B cell (primary cell): ENCODE data around the gene KRTAP10-3. TPM values are rescaled to one million over a fixed set of nuclear protein-coding genes. Genes with fewer than 3 reads are reported as not detected.

Experiments
- ATAC-seq: fragments of 200-7000 bp; cut with Tn5 transposase; one replicate; pipeline ENCODE4 v1.10.0; 2021; ENCODE audit warnings: low read depth, mild to moderate bottlenecking, moderate number of reproducible peaks, moderate library complexity
- CTCF ChIA-PET: fragments of 350-600 bp; sonication (Branson Sonifier 250); formaldehyde crosslinking; loops from one replicate; lab custom pipeline; 2021; ENCODE audit warnings: antibody characterized with exemption, inconsistent platforms; lab: Charles Lee
- POLR2A ChIA-PET: fragments of 350-600 bp; sonication (Branson Sonifier 250); formaldehyde crosslinking; loops from one replicate; lab custom pipeline; 2021; ENCODE audit warnings: antibody characterized with exemption; lab: Charles Lee
- DNase-seq: peaks from one replicate; pipeline ENCODE4 v3.0.0; 2013
- H2AFZ ChIP-seq: 2 replicates; pipeline ENCODE4 v1.6.1; 2012; ENCODE audit warnings: mild to moderate bottlenecking, low read depth, low read length; ENCODE audit not compliant: insufficient read depth, poor library complexity, severe bottlenecking
- H3K27ac ChIP-seq, 2 donors: 1 replicate in 1 of 2; 2 replicates in 1 of 2; pipeline ENCODE4 v1.5.1; 2012 to 2013; ENCODE audit warnings: low read length in 2 of 2, mild to moderate bottlenecking in 2 of 2, moderate library complexity in 1 of 2
- H3K27me3 ChIP-seq, 4 experiments: fragments of 200-600 bp in 1 of 4; sonication (generic) in 1 of 4; replicated peaks in 1 of 4; 1 replicate in 2 of 4; 2 replicates in 2 of 4; pipeline versions ENCODE4 v1.6.1 to v1.7.0; 2013 to 2016; ENCODE audit warnings: low read length in 3 of 4, mild to moderate bottlenecking in 2 of 4, mixed read lengths in 1 of 4, moderate library complexity in 1 of 4; ENCODE audit not compliant: insufficient read depth in 4 of 4, control insufficient read depth in 3 of 4; ENCODE audit errors: control extremely low read depth in 1 of 4
- H3K36me3 ChIP-seq, 2 experiments: replicated peaks in 1 of 2; 1 replicate in 1 of 2; 2 replicates in 1 of 2; pipeline versions ENCODE4 v1.6.1 to v1.7.1; 2013; ENCODE audit warnings: low read length in 1 of 2; ENCODE audit not compliant: insufficient read depth in 2 of 2, control insufficient read depth in 1 of 2; ENCODE audit errors: control extremely low read depth in 1 of 2, extremely low read depth in 1 of 2
- H3K4me1 ChIP-seq, 2 donors: fragments of 200-600 bp in 1 of 2; sonication (generic) in 1 of 2; 1 replicate in 1 of 2; 2 replicates in 1 of 2; pipeline versions ENCODE4 v1.5.1 to v1.6.1; 2013 to 2017; ENCODE audit warnings: low read length in 2 of 2; ENCODE audit not compliant: control insufficient read depth in 2 of 2, insufficient read depth in 2 of 2
- H3K4me2 ChIP-seq: replicated peaks from 2 replicates; pipeline ENCODE3; 2012; ENCODE audit warnings: mild to moderate bottlenecking, low read depth, low read length; ENCODE audit not compliant: poor library complexity, severe bottlenecking
- H3K4me3 ChIP-seq, 5 experiments: fragments of 200-600 bp in 1 of 5; sonication (generic) in 1 of 5; 1 replicate in 3 of 5; 2 replicates in 2 of 5; pipeline versions ENCODE4 v1.5.1 to v1.7.0; 2011 to 2016; ENCODE audit warnings: low read length in 4 of 5, mild to moderate bottlenecking in 4 of 5, low read depth in 2 of 5, control low read depth in 1 of 5, moderate library complexity in 1 of 5; ENCODE audit not compliant: insufficient read depth in 1 of 5; ENCODE audit errors: control extremely low read depth in 1 of 5, extremely low read depth in 1 of 5
- H3K79me2 ChIP-seq: fragments of 200-600 bp; sonication (generic); one replicate; pipeline ENCODE4 v1.6.0; 2016; ENCODE audit warnings: low read length; ENCODE audit not compliant: control insufficient read depth, insufficient read depth
- H3K9ac ChIP-seq: fragments of 200-600 bp; sonication (generic); 2 replicates; pipeline ENCODE4 v1.6.1; 2017; ENCODE audit warnings: mild to moderate bottlenecking, low read length, moderate library complexity
- H3K9me3 ChIP-seq, 3 donors: one replicate each; pipeline versions ENCODE4 v1.6.1 to v1.7.1; 2013; ENCODE audit warnings: low read length in 2 of 3; ENCODE audit not compliant: control insufficient read depth in 2 of 3, insufficient read depth in 1 of 3; ENCODE audit errors: control extremely low read depth in 1 of 3
- H4K20me1 ChIP-seq: 2 replicates; pipeline ENCODE4 v1.6.0; 2012; ENCODE audit warnings: mild to moderate bottlenecking, low read length; ENCODE audit not compliant: insufficient read depth, control insufficient read depth, poor library complexity, severe bottlenecking
- H3K27ac Mint-ChIP-seq: one replicate; pipeline ENCODE4 v1.8.0; 2021; ENCODE audit warnings: mixed read lengths
- H3K27me3 Mint-ChIP-seq: one replicate; pipeline ENCODE4 v1.8.0; 2021; ENCODE audit warnings: mixed read lengths
- H3K4me1 Mint-ChIP-seq: one replicate; pipeline ENCODE4 v1.8.0; 2021; ENCODE audit warnings: mixed read lengths
- H3K4me3 Mint-ChIP-seq: one replicate; pipeline ENCODE4 v1.8.0; 2021; ENCODE audit warnings: mixed read lengths
- H3K9me3 Mint-ChIP-seq: one replicate; pipeline ENCODE4 v1.8.0; 2022; ENCODE audit warnings: mixed read lengths; ENCODE audit not compliant: insufficient read depth
- EZH2 ChIP-seq: IDR thresholded peaks from 2 replicates; pipeline ENCODE4 v1.6.1; 2012; ENCODE audit warnings: borderline replicate concordance, low read depth, mild to moderate bottlenecking, moderate library complexity, low read length; ENCODE audit not compliant: insufficient read depth, poor library complexity, severe bottlenecking
- WGBS: methylation state at CpG from one replicate; pipeline ENCODE4 v1.1.5; 2013; ENCODE audit warnings: missing lambda C conversion rate; ENCODE audit not compliant: insufficient coverage; 5-methylcytosine and 5-hydroxymethylcytosine counted together
- intact Hi-C: fragments of 100-400 bp; cut with micrococcal nuclease; formaldehyde crosslinking; loops from one replicate; pipeline ENCODE4 v1.10.0; 2022
- polyA plus RNA-seq: library from polyadenylated mRNA; depleted of rRNA; stranded (reverse); fragments of >200 nt; gene quantifications from 2 replicates; pipeline ENCODE4 v1.2.3, GENCODE V29; 2012
- total RNA-seq, 2 donors: library from RNA; stranded (reverse); fragments of 120-200 nt in 1 of 2; gene quantifications; 1 replicate in 1 of 2; 2 replicates in 1 of 2; pipeline versions ENCODE4 v1.2.3 to v1.2.4, GENCODE V29; 2013 to 2022
- TF ChIP-seq, protein P1 (sequence below): fragments of 200-600 bp; IDR thresholded peaks from one replicate; pipeline ENCODE4 v1.8.0; 2022; ENCODE audit warnings: antibody characterized with exemption, mild to moderate bottlenecking

KRTAP10-3 gene
- total and polyA plus RNA-seq, 2 donors (not counting 1 experiment from before 2014, with no cell fraction given): 0.40 TPM; not detected in 1

DNA sequence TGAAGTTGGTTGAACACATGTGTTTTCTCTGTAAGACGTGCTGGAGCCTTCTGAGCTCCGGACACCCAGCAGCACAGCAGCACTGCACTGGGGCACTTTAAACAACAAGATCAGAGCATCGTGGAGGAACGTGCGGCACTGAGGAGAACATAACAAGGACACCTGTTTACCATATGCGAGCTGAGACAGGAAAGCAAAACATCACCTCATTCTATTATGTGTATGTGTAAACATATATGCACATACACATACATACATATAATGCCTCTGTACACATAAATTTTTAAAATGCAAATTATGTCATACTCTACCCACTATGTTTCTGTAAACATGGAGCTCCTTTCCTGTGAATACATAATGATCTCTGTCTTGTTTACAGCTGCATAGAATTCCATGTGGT lies 36.9 kb upstream of the KRTAP10-3 start:
- H3K4me3 ChIP-seq: no peak overlapping the region
- ATAC-seq: no peak
- no peaks in the 10 kb centered on the region for H4K20me1 ChIP-seq
- H3K27me3 Mint-ChIP-seq: peaks cover 24% of the 10 kb centered on the region
- H3K27me3 ChIP-seq: peaks cover 0 to 3% (median 0%) of the 10 kb centered on the region in 4 experiments
- H3K4me3 Mint-ChIP-seq: no peak overlapping the region
- intact Hi-C loops: no loop called here
- no peak overlapping the region for H3K27ac ChIP-seq
- ChIA-PET POLR2A (no interaction called here), CTCF (no interaction called here)
- H3K4me1 ChIP-seq: no peaks in the 10 kb centered on the region
- no peaks in the 10 kb centered on the region for H3K4me1 Mint-ChIP-seq
- H3K79me2 ChIP-seq: no peaks in the 10 kb centered on the region
- H3K4me2 ChIP-seq: no peak overlapping the region
- H2AFZ ChIP-seq: no peak overlapping the region
- no peaks in the 10 kb centered on the region for H3K36me3 ChIP-seq
- H3K9ac ChIP-seq: no peak overlapping the region
- WGBS: 76% methylated on average over 2 of the region's 6 CpGs
- H3K27ac Mint-ChIP-seq: no peak overlapping the region
- peaks cover 0 to 6% (median 3%) of the 10 kb centered on the region in 3 donors for H3K9me3 ChIP-seq
- H3K9me3 Mint-ChIP-seq: peaks cover 4% of the 10 kb centered on the region
- TF ChIP-seq EZH2: no peak
- TF ChIP-seq, protein P1, sequence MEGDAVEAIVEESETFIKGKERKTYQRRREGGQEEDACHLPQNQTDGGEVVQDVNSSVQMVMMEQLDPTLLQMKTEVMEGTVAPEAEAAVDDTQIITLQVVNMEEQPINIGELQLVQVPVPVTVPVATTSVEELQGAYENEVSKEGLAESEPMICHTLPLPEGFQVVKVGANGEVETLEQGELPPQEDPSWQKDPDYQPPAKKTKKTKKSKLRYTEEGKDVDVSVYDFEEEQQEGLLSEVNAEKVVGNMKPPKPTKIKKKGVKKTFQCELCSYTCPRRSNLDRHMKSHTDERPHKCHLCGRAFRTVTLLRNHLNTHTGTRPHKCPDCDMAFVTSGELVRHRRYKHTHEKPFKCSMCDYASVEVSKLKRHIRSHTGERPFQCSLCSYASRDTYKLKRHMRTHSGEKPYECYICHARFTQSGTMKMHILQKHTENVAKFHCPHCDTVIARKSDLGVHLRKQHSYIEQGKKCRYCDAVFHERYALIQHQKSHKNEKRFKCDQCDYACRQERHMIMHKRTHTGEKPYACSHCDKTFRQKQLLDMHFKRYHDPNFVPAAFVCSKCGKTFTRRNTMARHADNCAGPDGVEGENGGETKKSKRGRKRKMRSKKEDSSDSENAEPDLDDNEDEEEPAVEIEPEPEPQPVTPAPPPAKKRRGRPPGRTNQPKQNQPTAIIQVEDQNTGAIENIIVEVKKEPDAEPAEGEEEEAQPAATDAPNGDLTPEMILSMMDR: no peak
- DNase-seq: no peak

DNA sequence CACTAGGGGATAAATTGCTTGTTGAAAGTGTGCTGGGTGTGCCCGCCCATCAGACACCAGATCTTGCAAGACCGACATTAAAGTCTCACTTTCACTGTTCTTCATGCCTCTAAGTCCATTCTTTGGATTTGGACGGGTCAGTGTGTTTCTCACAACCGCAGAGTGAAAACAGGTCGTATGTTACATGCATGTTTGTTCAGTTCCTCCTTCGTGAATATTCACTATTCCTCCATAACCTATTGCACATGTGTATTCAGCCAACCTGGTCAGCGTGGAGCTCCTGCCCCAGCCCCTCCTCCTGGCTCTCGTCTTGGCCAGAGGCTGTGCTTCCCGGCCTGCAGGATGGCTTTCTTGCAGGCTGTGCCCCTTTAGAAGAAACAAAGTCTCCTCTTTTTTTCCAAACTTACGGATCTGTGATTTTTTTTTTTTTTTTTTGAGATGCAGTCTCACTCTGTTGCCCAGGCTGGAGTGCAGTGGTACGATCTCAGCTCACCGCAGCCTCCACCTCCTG lies 35.9 kb upstream of the KRTAP10-3 start:
- H4K20me1 ChIP-seq: no peaks in the 10 kb centered on the region
- peaks cover 20% of the 10 kb centered on the region for H3K27me3 Mint-ChIP-seq
- intact Hi-C loops: no loop called here
- H3K27ac Mint-ChIP-seq: no peak overlapping the region
- no peak overlapping the region for H3K27ac ChIP-seq
- no peaks in the 10 kb centered on the region for H3K79me2 ChIP-seq
- H3K4me1 Mint-ChIP-seq: no peaks in the 10 kb centered on the region
- H3K9ac ChIP-seq: no peak overlapping the region
- H3K36me3 ChIP-seq: no peaks in the 10 kb centered on the region
- 84% methylated on average over 11 of the region's 12 CpGs for WGBS
- H3K4me1 ChIP-seq: no peaks in the 10 kb centered on the region
- H3K27me3 ChIP-seq: peaks cover 0 to 3% (median 0%) of the 10 kb centered on the region in 4 experiments
- DNase-seq: no peak
- TF ChIP-seq, protein P1: no peak
- no peak for TF ChIP-seq EZH2
- peaks cover 4% of the 10 kb centered on the region for H3K9me3 Mint-ChIP-seq
- ChIA-PET POLR2A (no interaction called here), CTCF (no interaction called here)
- ATAC-seq: no peak
- no peak overlapping the region for H3K4me3 ChIP-seq
- H3K4me2 ChIP-seq: no peak overlapping the region
- H3K9me3 ChIP-seq: peaks cover 0 to 6% (median 3%) of the 10 kb centered on the region in 3 donors
- no peak overlapping the region for H2AFZ ChIP-seq
- no peak overlapping the region for H3K4me3 Mint-ChIP-seq
